ENCODE measurements around the gene CCNY.

DNA sequence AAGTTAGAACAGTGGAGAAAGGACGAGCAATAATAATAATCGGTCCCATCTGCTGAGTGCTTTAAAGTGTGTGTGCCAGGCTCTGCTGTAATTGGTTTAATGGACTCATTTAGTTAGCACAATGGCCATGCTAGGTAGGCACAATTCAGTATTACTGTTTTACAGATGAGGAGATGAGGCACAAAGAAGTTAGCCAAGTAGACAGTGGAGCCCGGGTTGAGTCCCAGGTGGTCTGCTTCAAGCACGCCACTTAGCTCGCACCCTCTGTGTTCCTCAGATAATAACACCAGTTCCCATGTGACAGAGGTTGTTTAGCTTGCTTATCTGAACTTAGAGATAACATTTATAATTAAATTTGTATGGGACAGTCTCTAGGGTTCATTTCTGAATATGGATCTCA is 167.3 kb downstream of the CCNY start:
- TF ChIP-seq REST (IDR thresholded peaks at IDR 0.05; ENCODE audit: insufficient read depth in 1 of 2, low read depth in 2 of 2, low read length in 2 of 2) (no peak), POLR2AphosphoS5 (IDR thresholded peaks at IDR 0.05; ENCODE audit: low read depth, low read length) (no peak), TAF1 (IDR thresholded peaks at IDR 0.05; ENCODE audit: borderline replicate concordance, insufficient read depth, low read length) (no peak), SIN3A (IDR thresholded peaks at IDR 0.05; ENCODE audit: borderline replicate concordance, insufficient read depth, low read length) (no peak)
